ENCODE data around the gene ACBD7. TPM values are rescaled to one million over a fixed set of nuclear protein-coding genes. Genes with fewer than 3 reads are reported as not detected.

The ACBD7 gene
- 2.6 and 3.1 TPM in 2 replicates for total RNA-seq

GRCh38 chr10:15088428-15089261, at the start of gene ACBD7:
ACBD7 (minus strand) TSS chr10:15088776; CDS start chr10:15088728, 48 bp downstream.
- DNase-seq (ENCODE audit: low read depth, low spot score) = no peak

DNA sequence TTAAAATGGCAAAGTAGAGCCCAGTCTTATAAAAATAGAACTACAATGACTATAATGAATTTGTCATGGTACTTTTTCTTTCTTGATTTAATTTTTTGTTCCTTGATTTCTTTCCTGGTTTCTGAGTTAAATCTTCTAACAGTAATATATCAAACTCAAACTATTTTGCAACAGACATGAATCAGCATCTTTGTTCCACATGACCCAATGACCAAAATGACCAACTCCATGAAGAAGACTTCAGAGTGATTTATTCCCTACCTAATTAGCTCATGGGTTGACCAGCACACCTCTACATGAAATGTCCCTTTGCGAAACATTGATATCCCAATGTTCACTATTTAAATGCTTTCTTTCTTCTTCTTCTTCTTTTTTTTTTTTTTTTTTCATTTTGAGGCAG, 49.1 kb upstream of the ACBD7 start:
- no peak for DNase-seq (ENCODE audit: low read depth, low spot score)

GRCh38 chr10:15137036-15137359, 48.4 kb upstream of the ACBD7 start:
- no peak for DNase-seq (ENCODE audit: low read depth, low spot score)

GRCh38 chr10:15136129-15137035, 47.8 kb upstream of the ACBD7 start:
- no peak for DNase-seq (ENCODE audit: low read depth, low spot score)

- DNase-seq (ENCODE audit: low read depth, low spot score) = no peak
Observed at GRCh38 chr10:15131330-15131729, 42.8 kb upstream of the ACBD7 start.

- DNase-seq (ENCODE audit: low read depth, low spot score) = no peak
Observed at GRCh38 chr10:15124908-15125307, 36.3 kb upstream of the ACBD7 start.

- no peak for DNase-seq (ENCODE audit: low read depth, low spot score)
Observed at GRCh38 chr10:15124190-15124589, 35.6 kb upstream of the ACBD7 start.

GRCh38 chr10:15123749-15124184, 35.2 kb upstream of the ACBD7 start:
- peak; percentile 40 for DNase-seq (ENCODE audit: low read depth, low spot score)

- no peak for DNase-seq (ENCODE audit: low read depth, low spot score)
Observed at GRCh38 chr10:15122477-15123030, 34.0 kb upstream of the ACBD7 start.

DNA sequence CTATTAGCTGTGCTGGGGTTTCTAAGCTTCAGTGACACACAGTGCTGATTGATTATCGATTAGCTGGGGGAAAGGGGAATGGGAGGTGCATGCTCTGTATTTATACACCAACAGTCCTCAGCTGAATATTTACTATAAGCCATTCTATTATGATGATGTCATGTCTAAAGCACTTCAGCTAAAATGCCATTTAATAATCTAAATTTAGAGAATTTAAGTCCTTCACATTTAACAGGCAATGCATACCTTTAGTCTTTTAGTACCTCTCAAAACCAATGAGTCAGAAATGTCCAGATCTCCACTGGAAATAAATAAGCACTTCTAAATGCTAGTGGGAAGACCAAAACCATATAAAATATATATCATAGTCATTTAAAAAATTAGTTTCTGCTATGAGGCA, 33.1 kb upstream of the ACBD7 start:
- DNase-seq (ENCODE audit: low read depth, low spot score) = no peak

- DNase-seq (ENCODE audit: low read depth, low spot score) = no peak
Observed at GRCh38 chr10:15120523-15120922, 31.9 kb upstream of the ACBD7 start.

DNA sequence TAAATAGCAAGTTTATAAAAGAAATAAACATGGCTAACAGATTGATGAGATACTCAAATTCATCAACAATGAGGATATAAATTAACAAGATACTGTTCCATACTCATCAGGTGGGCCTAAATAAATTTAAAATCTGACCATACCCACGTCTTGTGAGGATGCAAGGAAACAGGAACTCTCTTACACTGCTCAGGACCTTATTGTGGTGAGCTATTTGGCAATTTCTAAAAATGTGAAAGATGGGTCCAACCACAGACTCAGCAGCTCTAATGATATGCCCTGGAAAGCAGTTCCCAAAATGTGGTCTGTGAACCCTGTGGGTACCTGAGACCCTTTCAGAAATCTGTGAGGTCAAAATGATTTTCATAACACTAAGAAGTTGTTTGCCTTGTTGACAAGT, 30.0 kb upstream of the ACBD7 start:
- DNase-seq (ENCODE audit: low read depth, low spot score) = no peak

- no peak for DNase-seq (ENCODE audit: low read depth, low spot score)
Observed at GRCh38 chr10:15116225-15116624, 27.6 kb upstream of the ACBD7 start.

GRCh38 chr10:15113766-15114165, 25.2 kb upstream of the ACBD7 start:
- no peak for DNase-seq (ENCODE audit: low read depth, low spot score)

DNA sequence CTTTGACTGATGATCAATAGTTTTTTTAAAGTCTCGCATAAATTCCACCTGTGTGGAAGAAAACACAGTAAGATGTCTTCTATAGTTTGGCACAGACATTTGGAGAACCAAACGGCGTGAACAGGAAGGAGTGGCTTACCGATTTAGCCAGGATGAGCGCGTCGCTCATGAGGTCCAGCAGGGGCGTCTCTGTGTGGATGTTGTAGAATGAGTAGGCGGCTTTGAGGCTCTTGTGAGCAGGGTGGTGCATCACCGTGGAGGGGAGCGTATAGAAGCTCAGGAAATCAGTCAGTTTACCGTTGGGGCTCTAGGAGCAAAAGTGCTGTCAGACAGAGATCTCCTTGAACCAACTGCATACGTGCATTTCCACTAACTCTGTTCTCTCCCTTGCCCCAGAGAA, 24.1 kb upstream of the ACBD7 start:
- DNase-seq (ENCODE audit: low read depth, low spot score) = no peak

GRCh38 chr10:15106352-15107013, 17.9 kb upstream of the ACBD7 start:
- DNase-seq (ENCODE audit: low read depth, low spot score) = no peak

- no peak for DNase-seq (ENCODE audit: low read depth, low spot score)
Observed at GRCh38 chr10:15103513-15103912, 14.9 kb upstream of the ACBD7 start.

- DNase-seq (ENCODE audit: low read depth, low spot score) = no peak
Observed at GRCh38 chr10:15099886-15100285, 11.3 kb upstream of the ACBD7 start.

DNA sequence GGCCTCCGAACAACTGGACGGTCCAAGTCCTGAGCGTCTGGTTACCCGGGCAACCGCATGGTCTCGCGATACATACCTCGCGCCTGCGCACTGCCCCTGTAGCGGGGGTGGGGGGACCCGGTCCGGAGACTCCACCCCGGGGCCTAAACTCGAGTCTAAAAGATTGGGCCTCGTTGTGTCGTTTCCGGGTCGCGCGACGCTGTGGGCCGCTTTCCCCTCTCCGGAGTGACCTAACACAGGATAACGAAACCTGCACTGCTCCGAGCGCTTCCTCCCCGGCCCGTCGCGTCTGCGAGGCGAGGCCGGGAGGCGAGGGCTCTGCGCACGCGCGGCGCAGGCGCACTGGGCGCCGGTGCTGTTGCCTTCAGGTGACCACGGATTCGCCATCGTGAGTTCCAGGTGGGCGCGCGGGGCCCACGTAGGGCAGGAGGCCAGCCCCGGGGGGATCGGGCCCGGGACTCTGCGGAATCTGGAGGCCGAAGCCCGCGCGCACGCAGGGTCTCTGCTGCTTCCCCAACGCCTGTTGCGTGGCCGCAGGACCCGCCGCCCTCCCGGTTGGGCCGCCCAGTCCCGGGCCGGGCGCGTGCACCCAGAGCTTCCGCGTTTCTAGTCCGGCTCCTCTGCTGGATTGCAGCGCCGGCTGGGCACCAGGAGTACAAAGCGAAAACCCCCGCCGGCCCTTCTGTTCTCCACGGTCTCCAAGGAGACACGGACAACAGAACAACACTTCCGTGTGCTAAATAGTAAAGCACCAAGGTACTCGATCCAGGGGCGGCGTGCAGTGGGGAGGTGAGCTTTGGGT, 8.6 kb upstream of the ACBD7 start, which contains the start of gene RPP38:
TSS of gene RPP38 (plus strand) at position 345 of the 802 bp plus-strand sequence. CDS start 5,960 bp downstream, outside the sequence.
- peak; percentile 84 for DNase-seq (ENCODE audit: low read depth, low spot score)

- DNase-seq (ENCODE audit: low read depth, low spot score) = no peak
Observed at GRCh38 chr10:15096661-15097010, 8.1 kb upstream of the ACBD7 start.
